HG03159 (cell line): ENCODE measurements around the gene CARMIL3.

ENCODE experiments used
- ATAC-seq: cut with Tn5 transposase; IDR thresholded peaks from one replicate; pipeline ENCODE4 v1.9.1; 2021; ENCODE audit warnings: mild to moderate bottlenecking, moderate library complexity; ENCODE audit not compliant: unreplicated experiment

Gene CARMIL3

DNA sequence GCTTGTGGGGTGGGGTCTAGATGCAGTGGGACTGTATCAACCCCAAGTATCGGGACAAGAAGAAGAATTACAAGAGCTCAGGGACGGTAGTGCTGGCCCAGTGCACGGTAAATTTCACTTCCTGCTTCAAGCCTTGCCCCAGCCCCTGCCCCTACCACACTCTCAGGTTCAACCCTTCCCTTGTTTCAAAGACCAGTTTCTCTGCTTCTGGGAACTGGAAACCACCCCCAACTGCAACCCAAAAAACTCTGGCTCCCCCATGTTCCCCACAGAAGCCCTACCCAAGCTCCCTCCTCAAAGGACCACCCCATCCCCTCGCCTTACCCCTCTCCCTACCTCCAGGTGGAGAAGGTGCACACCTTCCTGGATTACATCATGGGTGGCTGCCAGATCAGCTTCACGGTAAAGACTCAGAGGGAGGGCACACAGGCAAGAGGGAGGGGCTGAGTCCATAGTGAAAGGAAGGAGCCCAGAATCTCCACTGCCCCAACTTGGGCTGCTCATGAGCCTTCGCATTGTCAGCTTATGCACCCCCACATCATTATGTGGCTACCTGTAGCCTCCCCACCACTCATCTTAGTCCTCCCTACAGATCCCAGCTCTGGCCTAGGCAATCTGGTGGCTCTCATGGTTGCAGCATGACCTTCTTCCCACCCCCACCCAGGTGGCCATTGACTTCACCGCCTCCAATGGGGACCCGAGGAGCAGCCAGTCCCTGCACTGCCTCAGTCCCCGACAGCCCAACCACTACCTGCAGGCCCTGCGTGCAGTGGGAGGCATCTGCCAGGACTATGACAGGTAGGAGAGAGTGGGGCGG, 23.9 kb downstream of the CARMIL3 start:
- ATAC-seq, result no peak

GRCh38 chr14:24076302-24076601, 24.4 kb downstream of the CARMIL3 start:
- no peak for ATAC-seq

- no peak for ATAC-seq
These were observed 25.3 kb downstream of the CARMIL3 start for GRCh38 chr14:24077086-24077485.

GRCh38 chr14:24078146-24078545, 26.3 kb downstream of the CARMIL3 start:
- ATAC-seq, result no peak

DNA sequence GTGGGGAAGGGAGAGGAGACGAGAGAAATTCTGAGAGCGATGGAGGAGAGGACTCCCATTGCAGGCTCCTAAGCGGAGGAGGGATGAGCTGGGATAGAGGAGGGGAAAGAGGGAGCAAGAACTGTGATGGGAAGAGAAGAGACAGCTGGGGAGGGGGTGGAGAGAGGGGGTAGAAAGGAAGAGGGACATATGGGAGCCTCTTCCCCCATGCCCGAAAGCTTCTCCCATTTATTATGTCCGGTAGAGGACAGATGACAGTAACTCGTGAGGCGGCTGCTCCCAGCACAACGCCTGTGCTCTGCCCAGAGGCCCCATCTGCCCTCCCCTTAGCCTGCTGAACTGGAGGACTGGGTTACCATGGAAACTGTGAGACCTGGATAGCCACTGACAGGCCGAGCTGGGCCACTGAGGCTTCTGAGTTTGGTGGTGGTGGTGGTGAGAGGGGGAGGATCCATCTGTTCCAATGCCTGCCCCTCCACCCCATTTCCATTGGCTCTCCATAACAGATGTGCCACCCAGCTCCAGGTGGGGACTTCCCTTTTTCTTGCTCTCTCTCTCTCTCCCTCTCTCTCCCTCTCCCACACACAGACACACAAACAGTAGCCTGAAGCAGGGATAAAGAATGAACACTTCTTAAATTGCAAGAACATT, 27.8 kb downstream of the CARMIL3 start:
- no peak for ATAC-seq

- no peak for ATAC-seq
These were observed 28.3 kb downstream of the CARMIL3 start for GRCh38 chr14:24080142-24080530.

GRCh38 chr14:24080888-24081738, 29.3 kb downstream of the CARMIL3 start:
- ATAC-seq, result peak; percentile 85

GRCh38 chr14:24081739-24082211, 30.0 kb downstream of the CARMIL3 start:
- ATAC-seq, result no peak

GRCh38 chr14:24082411-24083080, 30.7 kb downstream of the CARMIL3 start:
- no peak for ATAC-seq

DNA sequence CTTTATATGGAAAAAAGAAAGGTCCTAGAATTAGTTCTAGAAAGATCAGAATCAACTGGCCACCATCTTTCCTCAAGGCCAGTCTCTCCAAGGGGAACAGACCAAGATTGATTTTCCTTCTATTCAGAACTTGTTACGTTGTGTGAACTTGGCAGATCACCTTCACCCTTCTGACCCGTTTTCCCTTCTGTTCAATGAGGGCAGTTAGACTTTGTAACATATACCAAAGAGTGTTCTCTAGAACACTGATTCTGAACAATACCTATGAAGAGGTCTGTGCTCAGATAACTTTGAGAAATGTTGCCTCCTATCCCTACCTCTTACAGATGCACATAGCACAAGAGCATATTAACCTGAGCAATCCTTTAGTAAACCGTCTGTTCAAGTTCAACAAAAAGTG, 31.7 kb downstream of the CARMIL3 start:
- ATAC-seq, result no peak

- no peak for ATAC-seq
These were observed 32.6 kb downstream of the CARMIL3 start for GRCh38 chr14:24084440-24084839.

DNA sequence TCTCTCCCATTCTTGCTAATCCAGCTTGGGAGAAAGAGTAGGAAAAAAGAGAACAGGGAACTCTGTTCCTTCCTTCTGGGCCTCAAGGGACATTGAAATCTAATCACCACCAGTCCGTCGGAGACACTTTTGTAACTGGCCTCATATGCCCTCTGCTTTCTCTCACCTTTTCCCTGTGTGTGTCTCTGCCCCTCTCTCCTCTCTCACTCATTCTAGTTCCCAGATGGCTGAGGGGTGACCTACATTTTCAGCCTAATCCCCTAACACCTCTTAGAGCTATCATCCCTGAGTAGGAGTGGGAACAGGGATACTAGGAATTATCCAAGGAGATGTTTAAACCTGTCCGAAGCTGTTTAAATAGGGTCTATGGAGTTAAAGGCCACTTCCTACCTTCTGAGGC, 33.4 kb downstream of the CARMIL3 start:
- ATAC-seq, result no peak

DNA sequence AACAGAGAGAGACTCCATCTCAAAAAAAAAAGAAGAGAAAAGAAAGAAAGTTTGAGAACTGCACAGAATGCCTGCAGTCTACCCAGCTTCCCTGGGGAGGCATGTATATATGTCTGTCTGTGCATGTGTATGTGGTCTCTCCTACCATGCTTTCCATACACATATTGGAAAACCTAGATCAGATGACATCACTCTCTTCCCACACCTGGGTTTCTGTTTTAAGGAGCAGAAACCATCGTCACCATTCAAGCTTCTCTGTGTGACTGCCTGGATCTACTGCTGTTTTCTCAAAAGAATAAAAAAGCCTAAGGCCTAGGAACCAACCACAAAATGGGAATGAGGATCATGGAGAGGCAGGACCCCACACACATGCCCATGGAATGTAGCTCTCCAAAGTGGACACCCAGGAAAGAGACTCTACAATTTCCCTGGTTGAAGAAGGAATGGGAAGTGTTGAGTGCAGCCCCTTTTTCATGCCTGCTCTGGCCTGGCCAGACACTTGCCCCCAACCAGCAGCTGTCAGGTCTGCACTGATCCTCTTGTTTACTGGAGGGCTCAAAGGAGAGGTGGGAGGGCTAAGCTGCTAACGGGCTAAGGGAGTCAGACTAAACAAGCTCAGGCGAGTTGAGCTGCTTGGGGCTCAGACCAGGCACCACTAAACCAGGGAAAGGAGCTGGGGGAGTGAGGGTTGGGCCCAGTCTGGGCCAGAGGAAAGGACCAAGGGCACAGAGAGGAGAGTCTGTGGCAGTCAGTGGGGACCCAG, 34.6 kb downstream of the CARMIL3 start:
- no peak for ATAC-seq

- no peak for ATAC-seq
These were observed 35.2 kb downstream of the CARMIL3 start for GRCh38 chr14:24087004-24087403.

- ATAC-seq, result no peak
These were observed 36.3 kb downstream of the CARMIL3 start for GRCh38 chr14:24088095-24088494.

DNA sequence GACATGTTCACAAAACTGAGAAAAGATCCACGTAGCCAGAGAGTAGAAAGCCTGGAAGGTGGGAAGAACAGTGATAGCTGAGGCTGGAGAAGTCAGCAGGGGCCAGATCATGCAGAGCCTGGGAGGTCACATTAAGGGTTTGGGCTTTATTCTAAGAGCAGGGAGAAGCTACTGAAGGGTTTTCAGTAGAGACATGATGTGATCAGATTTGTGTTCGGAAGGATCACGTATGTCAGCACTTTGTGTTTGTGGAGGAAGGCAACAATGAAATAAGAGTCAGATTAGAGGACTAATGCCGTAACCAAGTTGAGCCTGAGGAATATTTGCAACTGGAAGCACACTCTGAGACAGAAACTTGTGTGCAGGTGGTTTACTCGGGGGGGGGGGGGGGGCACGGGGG, 38.1 kb downstream of the CARMIL3 start:
- ATAC-seq, result no peak

DNA sequence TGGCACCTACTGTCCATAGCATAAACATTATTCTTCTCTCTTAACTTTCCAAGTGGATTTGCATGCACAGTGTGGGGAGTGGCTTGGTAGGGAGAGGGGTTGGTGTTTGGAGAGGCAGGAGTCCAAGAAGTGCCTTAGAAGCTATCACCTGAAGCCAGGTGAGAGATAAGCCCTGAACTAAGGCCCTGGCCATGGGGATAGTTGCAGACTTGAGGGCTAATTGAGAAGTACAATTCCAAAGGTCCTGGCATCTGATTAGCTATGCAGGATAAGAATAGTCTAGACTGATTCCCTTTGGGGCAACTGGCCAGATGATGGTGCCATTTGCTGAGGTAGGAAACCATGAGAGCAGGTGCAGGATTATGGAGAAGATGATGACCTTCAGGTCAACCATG, 40.3 kb downstream of the CARMIL3 start:
- ATAC-seq, result no peak

DNA sequence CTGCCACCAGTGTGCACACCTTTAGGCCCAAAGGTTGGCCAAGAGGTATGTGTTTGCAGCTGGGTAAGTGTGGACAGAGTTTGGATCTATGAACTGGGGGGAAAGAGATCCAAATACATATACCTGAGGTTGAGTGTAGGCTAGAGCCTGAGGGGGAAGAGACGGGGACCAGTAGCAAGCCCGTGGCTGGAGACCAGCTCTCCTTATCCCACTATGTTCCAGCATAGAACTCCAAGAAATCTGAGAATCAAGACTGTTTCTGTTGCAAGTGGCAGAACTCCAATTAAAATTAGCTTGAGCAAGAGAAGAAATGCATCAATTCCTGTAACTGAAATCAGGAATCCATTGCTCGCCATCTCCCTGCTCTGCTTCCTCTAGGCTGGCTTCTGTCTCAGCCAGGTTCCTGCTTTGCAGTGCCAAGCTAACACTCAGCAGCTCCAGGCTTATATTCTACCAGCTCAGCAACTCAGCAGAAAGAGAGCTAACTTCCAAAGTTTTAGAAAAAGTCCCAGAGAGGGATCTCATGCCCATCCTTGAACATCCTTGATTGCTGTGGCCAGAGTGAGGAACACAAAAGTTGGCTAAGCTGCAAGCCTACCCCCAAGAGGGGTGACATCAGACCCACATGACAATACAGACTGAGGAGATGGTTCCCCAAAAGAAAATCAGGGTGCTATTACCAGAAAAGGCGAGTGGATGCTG, 40.8 kb downstream of the CARMIL3 start:
- no peak for ATAC-seq

DNA sequence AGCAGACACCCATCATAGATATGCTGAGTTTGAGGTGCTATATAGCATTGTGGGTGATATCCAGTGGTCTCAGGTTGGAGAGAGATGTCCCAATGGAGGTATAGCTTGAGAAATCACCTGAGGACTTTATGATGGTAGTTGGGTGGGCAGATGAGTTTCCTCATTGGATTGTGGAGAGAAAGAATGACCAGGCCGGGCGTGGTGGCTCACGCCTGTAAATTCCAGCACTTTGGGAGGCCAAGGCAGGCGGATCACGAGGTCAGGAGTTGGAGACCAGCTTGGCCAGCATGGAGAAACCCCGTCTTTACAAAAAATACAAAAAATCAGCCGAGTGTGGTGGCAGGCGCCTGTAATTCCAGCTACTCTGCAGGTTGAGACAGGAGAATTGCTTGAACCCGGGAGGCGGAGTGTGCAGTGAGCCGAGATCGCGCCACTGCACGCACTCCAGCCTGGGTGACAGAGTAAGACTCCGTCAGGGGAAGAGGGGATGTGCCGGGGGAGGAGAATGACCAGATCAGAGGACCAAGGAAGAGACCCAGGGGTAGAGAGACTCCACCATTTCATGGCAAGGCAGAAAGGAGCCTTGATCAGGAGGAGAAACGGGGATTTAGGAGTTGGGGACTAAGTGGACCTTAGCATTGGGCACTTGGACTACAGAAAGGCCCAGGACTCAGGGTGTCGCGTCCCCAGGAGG, 41.5 kb downstream of the CARMIL3 start:
- ATAC-seq, result no peak
